ENCODE data around the gene F12. TPM values are rescaled to one million over a fixed set of nuclear protein-coding genes. Genes with fewer than 3 reads are reported as not detected.

Gene F12
- total RNA-seq, 2 experiments from 2014 or later, result 3.8 TPM; not detected in 1

GRCh38 chr5:177437623-177438022 is 28.3 kb upstream of the F12 start:
- no peak for DNase-seq (ENCODE audit: low spot score)
- Histone ChIP-seq H3K79me2 (ENCODE audit: insufficient read depth, low read depth, low read length) (no peaks in the 10 kb centered on the region), H4K20me1 (ENCODE audit: insufficient read depth, low read length) (peaks cover 3% of the 10 kb centered on the region; the same call in 1 of the 2 replicates), H3K9me3 (ENCODE audit: low read length) (no peaks in the 10 kb centered on the region), H3K4me3 (ENCODE audit: low read depth, low read length, poor library complexity, severe bottlenecking) (no peak overlapping the region), H3K9me2 (ENCODE audit: insufficient read depth, low read length) (no peaks in the 10 kb centered on the region), H3K4me1 (ENCODE audit: insufficient read depth, low read length, poor library complexity, severe bottlenecking) (no peaks in the 10 kb centered on the region), H3K27ac (ENCODE audit: low read depth, low read length, poor library complexity, severe bottlenecking) (no peak overlapping the region), H3K36me3 (ENCODE audit: insufficient read depth, low read length) (peaks cover 91% of the 10 kb centered on the region), H3K4me2 (ENCODE audit: low read length) (no peak overlapping the region), H2AFZ (ENCODE audit: low read length) (no peak overlapping the region)
- BruUV-seq (replicated peaks), result TSS peak; percentile 27
- TF ChIP-seq, protein P1, sequence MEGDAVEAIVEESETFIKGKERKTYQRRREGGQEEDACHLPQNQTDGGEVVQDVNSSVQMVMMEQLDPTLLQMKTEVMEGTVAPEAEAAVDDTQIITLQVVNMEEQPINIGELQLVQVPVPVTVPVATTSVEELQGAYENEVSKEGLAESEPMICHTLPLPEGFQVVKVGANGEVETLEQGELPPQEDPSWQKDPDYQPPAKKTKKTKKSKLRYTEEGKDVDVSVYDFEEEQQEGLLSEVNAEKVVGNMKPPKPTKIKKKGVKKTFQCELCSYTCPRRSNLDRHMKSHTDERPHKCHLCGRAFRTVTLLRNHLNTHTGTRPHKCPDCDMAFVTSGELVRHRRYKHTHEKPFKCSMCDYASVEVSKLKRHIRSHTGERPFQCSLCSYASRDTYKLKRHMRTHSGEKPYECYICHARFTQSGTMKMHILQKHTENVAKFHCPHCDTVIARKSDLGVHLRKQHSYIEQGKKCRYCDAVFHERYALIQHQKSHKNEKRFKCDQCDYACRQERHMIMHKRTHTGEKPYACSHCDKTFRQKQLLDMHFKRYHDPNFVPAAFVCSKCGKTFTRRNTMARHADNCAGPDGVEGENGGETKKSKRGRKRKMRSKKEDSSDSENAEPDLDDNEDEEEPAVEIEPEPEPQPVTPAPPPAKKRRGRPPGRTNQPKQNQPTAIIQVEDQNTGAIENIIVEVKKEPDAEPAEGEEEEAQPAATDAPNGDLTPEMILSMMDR (conservative IDR thresholded peaks at IDR 0.05; ENCODE audit: low read length), result no peak
- no peak for TF ChIP-seq EZH2phosphoT487 (IDR thresholded peaks at IDR 0.05; ENCODE audit: borderline replicate concordance, low read depth, low read length)
- intact Hi-C loops (cut with micrococcal nuclease; ENCODE audit: unreplicated experiment), result no loop called here
- CTCF ChIA-PET (ENCODE audit: unreplicated experiment), result no interaction called here
- POLR2A ChIA-PET, result no interaction called here

GRCh38 chr5:177435847-177436536 is 26.6 kb upstream of the F12 start:
- peaks cover 9% of the 10 kb centered on the region for H4K20me1 ChIP-seq (ENCODE audit: insufficient read depth, low read length)
- no peak for DNase-seq (ENCODE audit: low spot score)
- intact Hi-C loops (cut with micrococcal nuclease; ENCODE audit: unreplicated experiment), result no loop called here
- ChIA-PET CTCF (ENCODE audit: unreplicated experiment) (no interaction called here), POLR2A (no interaction called here)
- no TSS peak for BruUV-seq (replicated peaks)
- peaks cover 16% of the 10 kb centered on the region for H3K4me1 ChIP-seq (ENCODE audit: insufficient read depth, low read length, poor library complexity, severe bottlenecking)
- H3K9me2 ChIP-seq (ENCODE audit: insufficient read depth, low read length), result no peaks in the 10 kb centered on the region
- H3K9me3 ChIP-seq (ENCODE audit: low read length), result no peaks in the 10 kb centered on the region
- H3K36me3 ChIP-seq (ENCODE audit: insufficient read depth, low read length), result peaks cover 85% of the 10 kb centered on the region
- H2AFZ ChIP-seq (ENCODE audit: low read length), result no peak overlapping the region
- TF ChIP-seq EZH2phosphoT487 (IDR thresholded peaks at IDR 0.05; ENCODE audit: borderline replicate concordance, low read depth, low read length), result no peak
- TF ChIP-seq, protein P1 (conservative IDR thresholded peaks at IDR 0.05; ENCODE audit: low read length), result no peak
- H3K27ac ChIP-seq (ENCODE audit: low read depth, low read length, poor library complexity, severe bottlenecking), result no peak overlapping the region
- H3K4me2 ChIP-seq (ENCODE audit: low read length), result no peak overlapping the region
- no peaks in the 10 kb centered on the region for H3K79me2 ChIP-seq (ENCODE audit: insufficient read depth, low read depth, low read length)
- no peak overlapping the region for H3K4me3 ChIP-seq (ENCODE audit: low read depth, low read length, poor library complexity, severe bottlenecking)

GRCh38 chr5:177434942-177435738 is 25.8 kb upstream of the F12 start:
- H3K9me2 ChIP-seq (ENCODE audit: insufficient read depth, low read length), result no peaks in the 10 kb centered on the region
- no peak overlapping the region for H3K4me2 ChIP-seq (ENCODE audit: low read length)
- peaks cover 77% of the 10 kb centered on the region for H3K36me3 ChIP-seq (ENCODE audit: insufficient read depth, low read length)
- peaks cover under 1% of the 10 kb centered on the region; the same call in 1 of the 2 replicates for H3K79me2 ChIP-seq (ENCODE audit: insufficient read depth, low read depth, low read length)
- H3K27ac ChIP-seq (ENCODE audit: low read depth, low read length, poor library complexity, severe bottlenecking), result no peak overlapping the region
- no peak overlapping the region for H2AFZ ChIP-seq (ENCODE audit: low read length)
- peaks cover 9% of the 10 kb centered on the region for H4K20me1 ChIP-seq (ENCODE audit: insufficient read depth, low read length)
- TF ChIP-seq EZH2phosphoT487 (IDR thresholded peaks at IDR 0.05; ENCODE audit: borderline replicate concordance, low read depth, low read length), result no peak
- TF ChIP-seq, protein P1 (conservative IDR thresholded peaks at IDR 0.05; ENCODE audit: low read length), result no peak
- no TSS peak for BruUV-seq (replicated peaks)
- ChIA-PET POLR2A (no interaction called here), CTCF (ENCODE audit: unreplicated experiment) (no interaction called here)
- intact Hi-C loops (cut with micrococcal nuclease; ENCODE audit: unreplicated experiment), result no loop called here
- no peak for DNase-seq (ENCODE audit: low spot score)
- H3K9me3 ChIP-seq (ENCODE audit: low read length), result no peaks in the 10 kb centered on the region
- H3K4me1 ChIP-seq (ENCODE audit: insufficient read depth, low read length, poor library complexity, severe bottlenecking), result peaks cover 25% of the 10 kb centered on the region
- no peak overlapping the region for H3K4me3 ChIP-seq (ENCODE audit: low read depth, low read length, poor library complexity, severe bottlenecking)
